Middle frontal gyrus (tissue), 1 donor: ENCODE data around the gene GNG7.
"Not testable (repeated sequence)": the region's sequence is repeated elsewhere in the genome, so short reads cannot be mapped to it uniquely, and the experiment has no call there.

Experiments
- DNase-seq: peaks from one replicate; pipeline ENCODE4 v3.0.0-alpha.2; 2015; ENCODE audit warnings: low spot score; ENCODE audit errors: extremely low spot score

GNG7 gene

DNA sequence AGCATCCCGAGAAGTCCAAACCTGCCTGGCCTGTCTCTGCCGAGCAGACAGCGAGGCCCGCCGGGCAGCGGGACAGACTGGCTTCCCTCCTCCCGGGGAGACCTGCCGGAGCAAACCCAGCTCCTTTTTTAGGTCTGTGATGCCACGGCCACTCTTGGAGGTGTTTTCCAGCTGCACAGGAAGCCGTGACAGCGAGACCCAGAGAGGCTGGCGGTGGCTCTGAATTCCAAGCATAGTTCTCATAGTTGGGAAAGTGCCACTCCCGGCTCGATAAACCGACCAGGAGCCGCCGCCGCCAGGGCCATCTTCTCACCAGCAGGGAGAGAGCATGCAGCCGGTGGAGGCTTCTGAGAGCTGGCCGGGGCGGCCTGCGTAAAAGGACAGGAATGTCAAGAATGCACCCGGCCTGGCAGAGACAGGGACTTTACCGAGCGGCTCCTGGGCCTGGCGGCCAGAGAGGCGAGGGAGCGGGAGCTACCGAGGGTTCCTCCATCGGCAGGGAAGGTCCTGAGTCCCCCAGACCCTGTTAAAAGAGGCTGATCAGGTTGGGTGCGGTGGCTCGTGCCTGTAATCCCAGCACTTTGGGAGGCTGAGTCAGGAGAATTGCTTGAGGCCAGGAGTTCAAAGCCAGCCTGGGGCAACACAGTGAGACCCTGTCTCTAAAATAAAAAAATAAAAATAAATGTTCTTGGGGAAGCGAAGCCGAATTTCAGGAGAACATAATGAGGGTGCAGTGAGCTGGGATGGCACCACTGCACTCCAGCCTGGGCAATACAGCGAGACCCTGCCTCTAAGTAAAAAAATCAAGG lies 161.6 kb downstream of the GNG7 start:
- DNase-seq, result no peak

DNA sequence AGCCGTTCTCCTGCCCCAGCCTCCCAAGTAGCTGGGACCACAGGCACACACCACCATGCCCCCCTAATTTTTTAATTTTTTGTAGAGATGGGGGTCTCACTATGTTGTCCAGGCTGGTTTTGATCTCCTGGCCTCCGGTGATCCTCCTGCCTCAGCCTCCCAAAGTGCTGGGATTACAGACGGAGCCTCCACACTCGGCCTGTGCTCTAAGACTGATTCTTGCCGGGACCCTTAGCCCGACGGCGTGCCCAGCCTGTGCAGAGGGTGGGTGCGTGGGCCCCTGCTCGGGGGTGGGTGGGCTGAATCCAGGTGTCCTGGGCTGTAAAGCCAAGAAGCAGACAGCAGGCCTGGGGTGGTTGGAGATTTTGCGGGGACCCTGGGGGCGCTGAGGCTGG lies 162.2 kb downstream of the GNG7 start:
- no peak for DNase-seq

DNA sequence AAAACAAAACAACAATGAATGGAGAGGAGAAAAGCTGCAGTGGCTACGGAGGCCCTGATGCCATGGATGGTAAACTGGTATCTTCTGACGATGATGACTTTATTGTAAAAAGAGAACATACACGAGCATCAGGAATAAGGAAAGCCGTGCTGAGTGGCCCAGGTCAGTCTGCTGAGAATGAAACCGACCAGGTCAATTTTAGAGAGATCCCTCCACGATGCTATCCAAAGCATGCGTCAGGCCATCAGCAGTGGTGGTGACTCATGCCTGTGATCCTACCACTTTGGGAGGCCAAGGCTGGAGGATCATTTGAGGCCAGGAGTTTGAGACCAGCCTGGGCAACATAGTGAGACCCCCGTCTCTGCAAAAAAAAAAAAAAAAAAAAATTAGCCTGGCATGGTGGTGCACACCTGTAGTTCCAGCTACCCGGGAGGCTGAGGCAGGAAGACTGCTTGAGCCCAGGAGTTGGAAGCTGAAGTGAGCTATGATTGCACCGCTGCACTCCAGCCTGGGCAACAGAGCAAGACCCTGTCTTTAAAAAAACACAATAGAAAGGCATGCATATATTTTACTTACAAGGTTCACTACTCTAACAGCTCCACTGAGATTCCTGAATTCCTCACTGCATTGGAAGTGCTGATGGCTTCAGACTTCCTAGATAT lies 164.3 kb downstream of the GNG7 start:
- DNase-seq, result no peak

DNA sequence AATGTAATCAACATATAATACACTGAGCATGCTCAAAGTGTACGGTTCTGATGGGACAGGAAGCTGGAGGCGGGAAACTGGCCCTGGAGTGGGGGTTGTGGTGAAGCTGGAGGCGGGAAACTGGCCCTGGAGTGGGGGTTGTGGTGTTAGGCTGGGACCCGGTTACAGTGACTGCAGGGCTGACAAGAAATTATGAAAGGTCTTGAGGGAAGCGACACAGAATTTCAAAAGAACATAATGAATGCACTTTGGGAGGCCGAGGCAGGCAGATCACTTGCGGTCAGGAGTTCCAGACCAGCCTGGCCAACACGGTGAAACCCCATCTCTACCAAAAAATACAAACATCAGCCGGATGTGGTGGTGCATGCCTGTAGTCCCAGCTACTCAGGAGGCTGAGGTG lies 164.9 kb downstream of the GNG7 start:
- DNase-seq, result not testable (repeated sequence)

DNA sequence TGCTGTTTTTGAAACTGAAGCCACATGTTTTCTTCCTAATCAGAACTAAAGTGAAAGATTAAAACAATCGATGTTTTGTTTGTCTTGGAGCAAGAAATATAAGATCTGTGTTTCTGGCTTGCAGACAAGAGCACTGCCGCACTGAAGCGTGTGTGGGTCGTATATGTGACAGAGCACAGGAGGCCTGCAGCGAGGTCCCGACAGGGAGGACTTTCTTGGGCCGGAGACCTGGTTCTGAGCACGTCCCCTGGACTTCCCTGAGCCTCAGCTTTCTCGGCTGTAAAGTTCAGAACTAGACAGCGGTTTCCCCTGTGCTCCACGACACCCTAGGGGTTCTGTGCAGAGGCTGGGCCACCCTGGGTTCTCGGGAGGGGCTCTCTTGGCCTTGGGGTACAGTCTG lies 166.0 kb downstream of the GNG7 start:
- DNase-seq, result no peak

DNA sequence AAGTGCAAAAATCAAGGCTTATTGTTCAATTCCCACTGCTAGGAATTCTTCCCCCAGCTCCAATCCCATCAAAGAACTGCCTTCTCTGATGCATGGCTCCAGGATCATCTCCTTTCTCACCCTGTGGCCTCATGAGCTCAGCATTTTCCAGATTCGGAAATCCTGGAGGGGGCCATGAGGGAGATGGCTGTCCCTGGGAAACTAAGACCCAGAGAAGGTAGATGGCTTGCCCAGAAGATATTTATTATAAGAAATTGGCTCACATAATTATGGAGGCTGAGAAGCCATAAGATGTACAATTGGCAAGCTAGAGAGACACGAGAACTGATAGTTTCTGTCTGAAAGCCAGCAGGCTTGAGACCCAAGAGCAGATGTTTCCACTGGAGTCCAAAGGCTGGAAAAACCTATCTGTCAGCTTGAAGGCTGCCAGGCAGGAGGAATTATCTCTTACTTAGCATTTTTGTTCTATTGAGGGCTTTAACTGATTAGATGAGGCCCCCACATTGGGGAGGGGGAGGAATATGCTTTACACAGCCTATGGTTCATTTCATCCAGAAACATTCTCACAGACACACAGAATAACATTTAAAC lies 168.0 kb downstream of the GNG7 start:
- no peak for DNase-seq

DNA sequence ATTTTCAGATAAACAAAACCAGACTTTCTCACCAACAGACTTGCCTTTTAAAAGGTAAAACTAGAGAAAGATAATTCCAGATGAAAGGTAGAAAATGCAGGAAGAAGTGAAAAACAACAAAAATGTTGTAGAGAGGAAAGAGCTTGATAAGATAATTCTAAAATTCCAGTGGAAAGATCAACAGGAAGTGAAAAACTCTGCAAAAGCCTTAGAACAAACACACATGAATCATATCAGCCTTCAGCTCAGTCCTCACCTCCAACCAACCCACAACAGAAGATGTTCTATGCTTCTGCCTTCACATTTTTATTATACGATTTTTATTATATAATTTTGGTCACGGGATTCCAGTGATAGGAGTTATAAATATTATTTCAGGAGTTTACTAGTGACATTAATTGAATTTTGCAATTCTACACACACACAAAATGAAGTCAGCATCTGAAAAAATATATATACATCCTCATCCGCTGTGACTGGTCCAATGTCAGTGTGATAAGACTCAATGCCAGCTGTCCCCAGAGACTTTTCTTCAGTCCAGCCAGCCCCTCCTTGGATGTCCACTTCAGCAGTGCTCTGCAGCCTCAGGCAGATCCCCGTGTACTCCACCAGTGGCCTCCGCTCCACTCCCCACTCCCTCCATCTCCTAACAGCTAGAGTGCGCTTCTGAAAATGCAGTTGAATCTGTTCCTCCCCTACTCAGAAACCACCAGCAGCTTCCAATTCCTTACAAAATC lies 168.6 kb downstream of the GNG7 start:
- DNase-seq, result no peak

DNA sequence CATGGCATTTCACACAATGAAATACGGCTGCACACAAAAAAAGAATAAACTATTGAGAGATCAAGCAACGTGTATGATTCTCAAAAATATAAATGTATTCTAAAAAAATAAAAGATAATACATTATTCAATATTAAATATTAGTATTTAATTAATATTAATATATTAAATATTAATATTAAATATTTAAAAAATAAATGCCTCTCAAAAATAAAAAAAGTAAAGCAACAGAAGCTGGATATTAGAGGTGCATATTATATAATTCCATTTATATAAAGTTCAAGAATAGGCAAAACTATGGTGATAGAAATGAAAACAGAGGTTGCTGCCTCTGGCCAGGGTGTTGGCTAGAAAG lies 169.4 kb downstream of the GNG7 start:
- no peak for DNase-seq

DNA sequence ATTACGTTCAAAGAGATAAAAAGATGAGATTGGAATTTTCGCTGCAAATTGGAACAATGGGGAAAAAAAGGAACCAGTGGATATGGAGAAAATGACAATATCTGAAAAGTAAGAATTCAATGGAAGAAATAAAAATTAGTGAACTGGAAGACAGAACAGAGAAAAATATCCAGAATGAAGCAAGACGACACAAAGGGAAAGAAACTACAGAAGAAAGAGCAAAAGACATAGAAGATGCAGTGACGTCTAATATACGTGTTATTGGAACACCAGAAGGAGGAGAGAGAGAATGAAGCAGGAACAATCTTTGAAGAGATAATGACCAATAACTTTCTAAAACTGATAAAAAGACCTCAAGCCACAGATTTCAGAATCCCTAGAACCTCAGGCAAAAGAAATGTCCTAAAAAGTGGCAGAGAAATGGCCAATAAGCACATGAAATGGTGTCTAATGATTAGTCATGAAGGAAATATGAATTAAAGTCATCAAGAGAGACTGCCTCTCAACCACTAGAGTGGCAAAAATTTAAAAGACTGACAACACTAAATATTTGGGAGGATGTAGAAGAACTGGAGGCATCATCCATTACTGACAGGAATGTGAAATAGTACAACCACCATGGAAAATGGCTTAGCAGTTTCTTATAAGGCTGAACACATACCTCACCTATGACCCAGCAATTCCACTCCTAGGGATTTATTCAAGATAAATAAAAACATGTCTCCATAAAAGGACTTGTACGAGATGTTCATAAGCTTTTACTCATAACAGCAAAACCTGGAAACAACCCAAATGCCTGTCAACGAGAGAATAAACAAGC lies 170.0 kb downstream of the GNG7 start:
- no peak for DNase-seq

DNA sequence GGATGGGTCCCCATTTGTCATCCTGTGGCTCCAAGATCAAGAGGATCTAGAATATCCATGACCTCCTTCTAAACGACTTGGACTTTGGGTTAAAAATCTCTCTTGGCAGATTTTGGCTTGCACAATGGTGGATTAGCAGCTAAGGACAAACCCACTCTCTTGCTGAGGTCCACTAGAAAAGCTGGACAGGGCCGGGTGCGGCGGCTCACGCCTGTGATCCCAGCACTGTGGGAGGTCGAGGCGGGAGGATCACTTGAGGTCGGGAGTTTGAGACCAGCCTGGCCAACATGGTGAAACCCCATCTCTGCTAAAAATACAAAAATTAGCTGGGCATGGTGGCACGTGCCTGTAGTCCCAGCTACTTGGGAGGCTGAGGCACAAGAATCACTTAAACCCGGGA lies 172.6 kb downstream of the GNG7 start:
- DNase-seq, result not testable (repeated sequence)

DNA sequence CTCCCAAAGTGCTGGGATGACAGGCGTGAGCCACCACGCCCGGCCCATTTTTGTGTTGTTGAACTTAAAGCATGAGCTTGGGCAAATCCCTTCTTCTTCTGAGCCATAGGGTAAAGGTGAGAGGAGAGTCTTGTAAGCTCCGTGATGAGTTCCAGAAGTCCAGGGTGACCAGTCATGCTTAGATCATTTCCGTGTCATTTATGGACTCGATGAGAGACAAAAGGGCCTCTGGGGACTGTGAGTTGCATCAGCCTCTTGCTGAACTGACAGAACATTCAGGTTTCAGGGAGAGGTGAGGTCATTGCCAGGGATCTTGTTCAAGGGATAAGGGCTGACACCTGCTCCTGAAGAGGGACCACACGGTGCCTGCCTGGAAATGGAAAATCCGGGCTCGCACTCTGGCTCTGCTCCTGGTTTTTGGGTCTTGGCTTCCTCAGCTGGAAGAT lies 173.0 kb downstream of the GNG7 start:
- no peak for DNase-seq

DNA sequence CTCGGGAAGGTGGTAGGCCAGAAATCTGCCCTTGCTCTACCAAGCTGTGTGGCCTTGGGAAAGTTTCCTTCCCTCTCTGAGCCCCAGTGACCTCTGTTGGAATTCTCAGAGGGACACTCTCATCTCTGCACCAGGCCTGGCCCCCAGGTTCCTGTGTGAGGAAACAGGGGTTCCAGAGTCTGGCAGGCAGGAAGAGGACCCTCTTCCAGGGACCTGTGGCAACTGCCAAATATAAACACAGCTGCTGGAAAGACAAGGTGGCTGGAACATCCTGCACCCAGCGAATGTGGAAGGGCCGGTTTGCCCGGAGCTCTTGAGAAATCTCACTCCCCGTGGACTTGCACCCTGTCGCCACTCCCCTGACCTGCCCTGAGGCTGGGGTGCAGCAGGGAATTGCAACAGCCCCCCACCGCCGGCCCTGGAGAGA lies 173.8 kb downstream of the GNG7 start:
- DNase-seq, result no peak

DNA sequence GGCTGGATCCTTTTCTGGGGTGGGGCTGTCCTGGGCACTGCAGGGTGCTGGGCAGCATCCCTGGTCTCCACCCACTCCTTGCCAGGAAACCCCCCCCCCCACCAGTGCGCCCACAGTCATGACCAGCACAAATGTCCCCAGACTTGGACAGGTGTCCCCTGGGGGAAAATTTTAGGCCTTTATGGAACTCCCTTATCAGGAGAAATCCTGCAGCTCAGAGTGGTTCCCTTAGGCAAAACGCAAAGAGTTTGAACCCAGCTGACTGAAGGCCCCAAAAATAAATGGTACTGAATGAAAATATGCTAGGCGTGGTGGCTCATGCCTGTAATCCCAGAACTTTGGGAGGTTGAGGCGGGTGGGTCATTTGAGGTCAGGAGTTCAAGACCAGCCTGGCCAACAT lies 174.8 kb downstream of the GNG7 start:
- DNase-seq, result no peak

DNA sequence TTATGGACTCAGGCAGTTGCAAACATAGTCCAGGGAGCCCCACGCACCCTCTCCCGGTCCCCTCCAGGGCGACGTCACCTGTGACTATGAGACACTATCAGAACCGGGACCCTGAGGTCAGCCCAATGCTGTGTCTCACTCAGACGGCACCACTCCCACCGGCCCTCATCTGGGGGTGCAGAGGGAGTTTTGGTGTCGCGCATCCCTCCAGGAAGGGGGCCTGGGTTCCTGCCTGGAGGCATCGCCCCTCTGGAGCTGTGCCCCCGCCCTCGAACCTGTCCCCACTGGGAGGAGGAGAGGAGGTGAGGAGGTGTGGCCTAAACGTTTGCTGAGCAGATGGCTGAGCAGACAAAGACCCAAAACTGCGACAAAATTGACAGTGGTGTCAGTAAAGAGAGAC lies 175.3 kb downstream of the GNG7 start:
- no peak for DNase-seq

DNA sequence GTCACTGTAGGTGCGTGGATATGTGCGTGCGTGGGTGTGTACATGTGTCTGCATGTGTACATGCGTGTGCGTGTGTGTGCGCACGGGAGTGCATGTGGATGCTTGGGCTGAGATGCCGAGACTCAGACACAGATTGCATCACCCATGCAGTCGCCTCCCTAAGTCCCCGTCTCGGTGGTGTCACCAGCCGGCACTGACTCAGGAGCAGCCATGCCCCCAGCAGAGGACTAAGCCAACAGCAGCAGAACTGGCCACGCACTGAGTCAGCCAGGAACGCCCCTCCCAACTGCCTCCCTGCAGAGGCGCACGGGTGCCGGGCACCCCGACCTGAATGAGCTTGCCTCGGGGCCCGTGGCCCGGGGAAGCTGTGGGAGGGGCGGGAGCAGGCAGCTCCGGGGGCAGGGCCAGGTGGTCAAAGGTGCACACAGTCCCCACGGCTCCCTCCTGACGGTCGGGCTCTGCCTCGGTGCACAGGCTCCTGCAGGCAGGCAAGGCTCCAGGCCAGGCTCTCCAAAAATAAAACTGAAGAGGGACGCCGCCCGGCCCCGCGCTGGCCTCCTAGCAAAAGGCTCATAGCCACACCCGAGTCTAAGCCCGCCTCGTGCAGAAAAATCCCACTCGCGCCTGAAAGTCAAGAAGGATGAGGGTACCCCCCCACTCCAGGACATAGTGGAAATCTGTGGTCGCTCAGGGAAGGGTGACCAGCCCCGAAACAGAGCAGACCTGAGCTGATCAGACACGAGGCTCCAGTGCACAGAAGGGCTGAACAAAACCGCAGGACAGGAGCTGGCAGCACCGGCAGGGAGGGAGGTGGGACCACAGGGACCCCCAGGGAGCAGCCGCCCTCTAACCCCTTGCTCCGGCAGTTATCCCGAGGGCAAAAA lies 177.4 kb downstream of the GNG7 start:
- DNase-seq, result no peak

DNA sequence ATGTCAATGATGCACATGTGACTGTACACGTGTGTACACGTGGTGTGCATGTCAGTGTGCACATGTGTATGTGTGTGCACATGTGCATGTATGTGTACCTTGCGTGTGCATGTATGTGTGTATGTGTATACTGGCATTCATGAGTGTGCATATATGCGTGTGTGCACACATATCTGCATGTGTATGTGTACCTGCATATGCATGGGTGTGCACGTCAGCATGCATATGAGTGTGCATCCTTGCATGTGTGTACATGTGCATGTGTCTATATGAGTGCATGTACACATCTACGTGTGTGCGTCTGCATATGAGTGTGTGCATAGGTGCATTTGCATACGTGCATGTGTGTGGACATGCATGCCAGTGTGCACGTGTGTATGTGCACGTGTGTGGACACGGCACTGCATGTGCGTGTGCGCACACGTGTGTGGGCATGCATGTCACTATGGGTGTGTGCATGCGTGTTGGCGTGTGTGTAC lies 178.1 kb downstream of the GNG7 start:
- no peak for DNase-seq

DNA sequence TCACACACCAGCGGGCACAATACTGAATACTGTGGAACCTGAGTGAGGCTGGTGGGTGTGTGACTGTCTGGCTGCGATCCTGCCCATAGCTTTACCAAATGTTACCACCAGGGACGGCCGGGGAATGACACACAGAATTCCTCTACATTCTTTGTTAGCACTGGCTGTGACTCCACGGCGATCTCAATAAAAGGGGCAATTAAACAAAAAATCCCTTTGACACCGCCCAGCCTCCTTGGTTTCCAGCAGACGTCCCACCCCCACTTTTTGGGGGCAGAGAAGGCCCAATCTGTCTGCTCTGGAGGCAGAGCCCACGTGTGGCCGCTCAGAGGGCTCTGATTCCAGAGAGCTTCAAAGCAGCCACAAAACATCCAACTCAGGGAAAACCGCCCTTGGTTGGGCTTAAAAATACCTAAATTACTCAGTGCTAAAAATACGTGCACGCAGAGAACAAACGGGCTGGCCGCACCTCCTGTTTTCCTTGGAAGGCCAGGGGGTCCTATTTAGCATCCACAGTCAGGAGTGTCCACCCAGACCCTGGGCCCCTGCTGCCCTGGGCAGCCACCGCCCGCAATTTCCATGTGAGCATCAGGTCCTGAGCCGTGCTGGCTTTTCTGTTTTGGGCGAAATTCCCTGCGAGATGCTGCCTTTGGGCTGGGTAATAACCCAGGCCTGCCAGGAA lies 178.7 kb downstream of the GNG7 start:
- DNase-seq, result peak; percentile 17

DNA sequence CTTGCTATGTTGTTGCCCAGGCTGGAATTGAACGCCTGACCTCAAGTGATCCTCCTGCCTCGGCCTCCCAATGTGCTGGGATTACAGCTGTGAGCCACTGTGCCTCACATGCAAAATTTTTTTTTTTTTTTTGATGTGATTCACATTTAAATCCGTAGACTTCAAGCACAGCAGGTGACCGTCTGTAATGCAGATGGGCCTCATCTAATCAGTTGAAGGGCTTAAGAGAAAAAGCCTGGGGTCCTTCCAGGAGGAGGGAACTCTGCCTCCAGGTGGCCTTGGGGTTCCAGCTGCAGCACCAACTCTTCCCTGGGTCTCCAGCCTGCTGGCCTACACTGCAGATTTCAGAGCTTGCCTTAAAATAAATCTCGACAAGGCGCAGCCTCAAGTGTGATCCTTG lies 183.0 kb downstream of the GNG7 start:
- no peak for DNase-seq

DNA sequence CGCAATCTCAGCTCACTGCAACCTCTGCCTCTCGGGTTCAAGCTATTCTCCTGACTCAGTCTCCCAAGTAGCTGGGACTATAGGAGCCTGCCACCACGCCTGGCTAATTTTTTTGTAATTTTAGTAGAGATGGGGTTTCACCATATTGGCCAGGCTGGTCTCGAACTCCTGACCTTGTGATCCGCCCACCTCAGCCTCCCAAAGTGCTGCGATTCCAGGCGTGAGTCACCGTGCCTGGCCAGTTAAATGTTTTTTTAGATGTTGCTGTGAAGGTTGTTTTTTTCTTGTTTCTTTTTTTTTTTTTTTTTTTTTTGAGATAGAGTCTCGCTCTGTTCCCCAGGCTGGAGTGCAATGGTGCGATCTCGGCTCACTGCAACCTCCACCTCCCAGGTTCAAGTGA lies 183.6 kb downstream of the GNG7 start:
- not testable (repeated sequence) for DNase-seq
